Psoas muscle (tissue), 8 donors: Measurements from ENCODE around the gene OR9Q1. TPM values are rescaled to one million over a fixed set of nuclear protein-coding genes. Genes with fewer than 3 reads are reported as not detected.

ENCODE experiments used
- ATAC-seq, 4 donors: fragments of 200-7000 bp; cut with Tn5 transposase; one replicate each; pipeline ENCODE4 v1.9.1; 2020; ENCODE audit warnings: moderate library complexity in 3 of 4, mild to moderate bottlenecking in 2 of 4
- DNase-seq, 2 donors: peaks; one replicate each; pipeline ENCODE4 v3.0.0-alpha.2; 2020
- H3K27ac ChIP-seq: fragments of 200-600 bp; one replicate; pipeline ENCODE4 v1.8.0; 2022
- H3K27me3 ChIP-seq, 3 donors: fragments of 200-600 bp in 1 of 3; one replicate each; pipeline versions ENCODE4 v1.6.1 to v1.8.0; 2013 to 2022; ENCODE audit warnings: low read length in 2 of 3, mild to moderate bottlenecking in 2 of 3, moderate library complexity in 1 of 3; ENCODE audit not compliant: insufficient read depth in 3 of 3
- H3K36me3 ChIP-seq, 2 donors: fragments of 200-600 bp in 1 of 2; one replicate each; pipeline versions ENCODE4 v1.6.1 to v1.8.0; 2013 to 2022; ENCODE audit warnings: low read depth in 1 of 2, mild to moderate bottlenecking in 1 of 2, moderate library complexity in 1 of 2; ENCODE audit not compliant: insufficient read depth in 1 of 2
- H3K4me1 ChIP-seq: fragments of 200-600 bp; one replicate; pipeline ENCODE4 v1.8.0; 2022
- H3K4me3 ChIP-seq: fragments of 200-600 bp; one replicate; pipeline ENCODE4 v1.8.0; 2022; ENCODE audit warnings: mild to moderate bottlenecking
- H3K9me3 ChIP-seq: fragments of 200-600 bp; one replicate; pipeline ENCODE4 v1.8.0; 2022
- WGBS, 3 donors: extraction: QIAGEN DNeasy Blood & Tissue Kit; methylation state at CpG; one replicate each; pipeline versions ENCODE4 v1.1.6 to v1.1.7; 2013; 5-methylcytosine and 5-hydroxymethylcytosine counted together
- intact Hi-C, 2 donors: fragments of 100-400 bp; cut with DNase I; formaldehyde crosslinking; loops; one replicate each; pipeline versions ENCODE4 v1.11.0 to v1.14.2; 2022
- polyA plus RNA-seq, 3 donors: library from polyadenylated mRNA; stranded (reverse); fragments of 200-250 nt; gene quantifications; one replicate each; pipeline ENCODE4 v1.2.3, GENCODE V29; 2013
- total RNA-seq, 4 donors: library from RNA; stranded (reverse); fragmentation: NEBNext Ultra II Directional in 2 of 4; extraction: Animal tissue kit (Norgen Biotek cat#: 25700) in 2 of 4; gene quantifications; one replicate each; pipeline versions ENCODE4 v1.2.1 to v1.2.4, GENCODE V29; 2021 to 2023
- TF ChIP-seq, protein P1 (sequence below): fragments of 200-600 bp; IDR thresholded peaks from one replicate; pipeline ENCODE4 v1.8.0; 2022; ENCODE audit warnings: antibody characterized with exemption
- donor health status: healthy with polysubstance abuse.
- donor health status: DM: no; HTN: no; CAD: no; lungs with moderate emphysema.
- donor health status: Bipolar disorder and iron deficiency.
- donor health status: healthy.
- donor health status: DM: yes; HTN: yes; CAD: no.
- donor health status: DM: no; HTN: no; CAD: no.
- donor health status: DM: no; HTN: no; CAD: no.
- donor health status: DM: yes; HTN: yes; CAD: no.

Gene OR9Q1
- total and polyA plus RNA-seq, 7 donors = not detected

DNA sequence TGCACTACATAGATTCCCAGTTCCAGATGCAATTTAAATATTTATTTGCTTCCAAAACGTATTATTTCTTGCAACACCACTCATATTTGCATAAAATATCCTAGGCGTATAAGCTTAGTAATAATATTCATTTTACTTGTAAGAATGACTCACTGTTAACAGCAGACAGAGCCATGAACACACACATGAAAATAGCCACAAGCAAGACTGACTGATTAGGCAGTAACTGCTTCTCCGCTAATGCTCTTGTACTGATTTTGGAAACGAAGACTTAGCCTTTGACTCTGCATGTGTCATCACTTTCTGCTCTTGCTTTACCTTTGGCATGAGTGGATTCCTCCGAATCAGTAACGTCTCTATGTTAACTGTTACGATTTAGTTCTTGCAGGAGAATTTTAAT lies 199.0 kb downstream of the OR9Q1 start:
- intact Hi-C loops = no loop called here

DNA sequence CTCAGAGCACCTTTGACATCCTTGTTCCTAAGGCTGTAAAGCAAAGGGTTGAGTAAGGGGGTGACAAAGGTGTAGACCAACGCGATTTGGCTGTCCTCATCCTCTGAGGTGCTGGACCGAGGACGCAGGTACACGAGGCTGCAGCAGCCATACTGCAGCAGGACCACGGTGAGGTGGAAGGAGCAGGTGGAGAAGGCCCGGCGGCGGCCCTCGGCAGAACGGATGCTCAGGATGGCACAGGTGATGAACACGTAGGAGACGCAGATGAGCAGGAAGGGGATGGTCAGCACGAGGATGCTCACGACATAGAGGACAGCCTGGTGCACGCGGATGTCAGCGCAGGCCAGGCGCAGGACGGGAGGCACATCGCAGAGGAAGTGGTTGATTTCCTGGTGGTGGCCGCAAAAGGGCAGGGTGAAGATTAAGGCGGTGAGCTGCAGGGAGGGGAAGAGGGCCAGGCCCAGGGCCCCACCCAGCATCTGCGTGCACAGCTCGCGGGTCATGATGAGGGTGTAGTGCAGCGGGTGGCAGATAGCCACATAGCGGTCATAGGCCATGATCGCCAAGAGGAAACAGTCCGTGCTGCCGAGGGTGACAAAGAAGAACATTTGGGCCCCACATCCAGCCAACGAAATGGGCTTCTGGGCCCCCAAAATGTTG lies 204.4 kb downstream of the OR9Q1 start:
- TF ChIP-seq, protein P1, sequence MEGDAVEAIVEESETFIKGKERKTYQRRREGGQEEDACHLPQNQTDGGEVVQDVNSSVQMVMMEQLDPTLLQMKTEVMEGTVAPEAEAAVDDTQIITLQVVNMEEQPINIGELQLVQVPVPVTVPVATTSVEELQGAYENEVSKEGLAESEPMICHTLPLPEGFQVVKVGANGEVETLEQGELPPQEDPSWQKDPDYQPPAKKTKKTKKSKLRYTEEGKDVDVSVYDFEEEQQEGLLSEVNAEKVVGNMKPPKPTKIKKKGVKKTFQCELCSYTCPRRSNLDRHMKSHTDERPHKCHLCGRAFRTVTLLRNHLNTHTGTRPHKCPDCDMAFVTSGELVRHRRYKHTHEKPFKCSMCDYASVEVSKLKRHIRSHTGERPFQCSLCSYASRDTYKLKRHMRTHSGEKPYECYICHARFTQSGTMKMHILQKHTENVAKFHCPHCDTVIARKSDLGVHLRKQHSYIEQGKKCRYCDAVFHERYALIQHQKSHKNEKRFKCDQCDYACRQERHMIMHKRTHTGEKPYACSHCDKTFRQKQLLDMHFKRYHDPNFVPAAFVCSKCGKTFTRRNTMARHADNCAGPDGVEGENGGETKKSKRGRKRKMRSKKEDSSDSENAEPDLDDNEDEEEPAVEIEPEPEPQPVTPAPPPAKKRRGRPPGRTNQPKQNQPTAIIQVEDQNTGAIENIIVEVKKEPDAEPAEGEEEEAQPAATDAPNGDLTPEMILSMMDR = no peak
- H3K4me1 ChIP-seq = no peaks in the 10 kb centered on the region
- H3K36me3 ChIP-seq = no peaks in the 10 kb centered on the region
- no peak overlapping the region for H3K27ac ChIP-seq
- no peaks in the 10 kb centered on the region for H3K27me3 ChIP-seq
- no peaks in the 10 kb centered on the region for H3K9me3 ChIP-seq
- 89 to 95% (median 93%) methylated on average over 32 of the region's 32 CpGs for WGBS, 3 donors
- DNase-seq (no peak), ATAC-seq (no peak)
- H3K4me3 ChIP-seq = no peak overlapping the region
- intact Hi-C loops = no loop called here

More for the DNA sequence above, 199.0 kb downstream of the OR9Q1 start:
- no peak overlapping the region for H3K27ac ChIP-seq
- no peaks in the 10 kb centered on the region for H3K4me1 ChIP-seq
- no peak overlapping the region for H3K4me3 ChIP-seq
- TF ChIP-seq, protein P1 = no peak
- DNase-seq (no peak), ATAC-seq (no peak)
- H3K9me3 ChIP-seq = no peaks in the 10 kb centered on the region
- H3K36me3 ChIP-seq = no peaks in the 10 kb centered on the region
- no peaks in the 10 kb centered on the region for H3K27me3 ChIP-seq
- 73 to 78% (median 78%) methylated on average over 7 of the region's 7 CpGs for WGBS, 3 donors

Other genes starting within 250 kb of the OR9Q1 start
- not detected for gene OR6Q1, start 7.1 kb downstream of the OR9Q1 start, total RNA-seq
- not detected for gene OR6Q1, start 7.1 kb downstream of the OR9Q1 start, polyA plus RNA-seq
- gene OR9I1, start 101.6 kb downstream of the OR9Q1 start, total RNA-seq = not detected
- gene OR9I1, start 101.6 kb downstream of the OR9Q1 start, polyA plus RNA-seq = not detected
- not detected for gene OR9Q2, start 165.2 kb downstream of the OR9Q1 start, total RNA-seq
- gene OR9Q2, start 165.2 kb downstream of the OR9Q1 start, polyA plus RNA-seq = not detected
- gene OR1S2, start 180.3 kb downstream of the OR9Q1 start, total RNA-seq = not detected
- gene OR1S2, start 180.3 kb downstream of the OR9Q1 start, polyA plus RNA-seq = not detected
- not detected for gene OR1S1, start 188.8 kb downstream of the OR9Q1 start, total RNA-seq
- gene OR1S1, start 188.8 kb downstream of the OR9Q1 start, polyA plus RNA-seq = not detected
- gene OR10Q1, start 205.0 kb downstream of the OR9Q1 start, total RNA-seq = not detected
- gene OR10Q1, start 205.0 kb downstream of the OR9Q1 start, polyA plus RNA-seq = not detected
- not detected for gene OR10W1, start 244.4 kb downstream of the OR9Q1 start, total RNA-seq
- gene OR10W1, start 244.4 kb downstream of the OR9Q1 start, polyA plus RNA-seq = not detected